Panc1 (cell line): ENCODE data around the gene DHRS12. TPM values are rescaled to one million over a fixed set of nuclear protein-coding genes. Genes with fewer than 3 reads are reported as not detected.

Experiments
- ATAC-seq: fragments of 200-7000 bp; cut with Tn5 transposase; 2 replicates; pipeline ENCODE4 v1.9.1; 2020; ENCODE audit warnings: mild to moderate bottlenecking, moderate library complexity
- BruUV-seq: library from RNA; stranded (reverse); fragments of 400-500 nt; replicated peaks from 2 replicates; lab custom pipeline; 2021; lab: Mats Ljungman, UMichigan
- CTCF ChIA-PET: fragments of 300-600 bp; sonication (Branson Sonifier 250); formaldehyde crosslinking; loops from one replicate; lab custom pipeline; 2022; ENCODE audit warnings: antibody characterized with exemption; lab: Charles Lee
- POLR2A ChIA-PET: fragments of 300-600 bp; sonication (Branson Sonifier 250); formaldehyde crosslinking; loops from one replicate; lab custom pipeline; 2022; ENCODE audit warnings: antibody characterized with exemption; lab: Charles Lee
- DNase-seq: peaks from one replicate; pipeline ENCODE4 v3.0.0-alpha.2; 2010; ENCODE audit warnings: low read depth, low spot score
- H3K27ac ChIP-seq: 2 replicates; pipeline ENCODE4 v1.5.1; 2011; ENCODE audit warnings: mild to moderate bottlenecking, low read length, inconsistent platforms
- H3K27me3 ChIP-seq: fragments of 200-500 bp; sonication (Bioruptor generic); 2 replicates; pipeline ENCODE4 v1.6.0; 2014; ENCODE audit warnings: low read length, inconsistent platforms; ENCODE audit not compliant: control insufficient read depth, insufficient read depth
- H3K36me3 ChIP-seq: fragments of 200-500 bp; sonication (Bioruptor generic); 2 replicates; pipeline ENCODE4 v1.5.1; 2014; ENCODE audit warnings: inconsistent platforms, mild to moderate bottlenecking, low read length, moderate library complexity; ENCODE audit not compliant: control insufficient read depth, insufficient read depth
- H3K4me1 ChIP-seq: 2 replicates; pipeline ENCODE4 v1.5.1; 2011; ENCODE audit warnings: inconsistent platforms, mild to moderate bottlenecking, low read length, moderate library complexity; ENCODE audit not compliant: control insufficient read depth, insufficient read depth
- H3K4me3 ChIP-seq, 2 experiments: 2 replicates each; pipeline ENCODE4 v1.5.1; 2011 to 2012; ENCODE audit warnings: low read depth in 2 of 2, low read length in 2 of 2, mild to moderate bottlenecking in 2 of 2, inconsistent platforms in 1 of 2, moderate library complexity in 1 of 2
- H3K9me3 ChIP-seq: fragments of 200-500 bp; sonication (Bioruptor generic); 2 replicates; pipeline ENCODE4 v1.5.1; 2014; ENCODE audit warnings: low read depth, mild to moderate bottlenecking, inconsistent platforms, low read length, moderate library complexity; ENCODE audit not compliant: control insufficient read depth, insufficient read depth
- POLR2AphosphoS5 ChIP-seq: IDR thresholded peaks from 2 replicates; pipeline ENCODE4 v1.6.1; 2012; ENCODE audit warnings: mild to moderate bottlenecking, low read depth, low read length, moderate library complexity
- SIN3A ChIP-seq: IDR thresholded peaks from 2 replicates; pipeline ENCODE4 v1.6.1; 2012; ENCODE audit warnings: low read depth, mild to moderate bottlenecking, low read length, moderate library complexity, borderline replicate concordance; ENCODE audit not compliant: insufficient read depth
- TCF7L2 ChIP-seq: IDR thresholded peaks from 2 replicates; pipeline ENCODE4 v1.6.1; 2011; ENCODE audit warnings: mild to moderate bottlenecking, low read depth, low read length, inconsistent platforms
- in situ Hi-C: cut with HindIII; loops from 2 replicates; pipeline ENCODE4 v1.10.0; 2016; ENCODE audit warnings: low sequenced_read_pairs, low pct_unique_long_range_greater_than_20kb
- intact Hi-C: fragments of 100-400 bp; cut with micrococcal nuclease; formaldehyde crosslinking; loops from one replicate; pipeline ENCODE4 v1.10.0; 2022; ENCODE audit not compliant: unreplicated experiment
- total RNA-seq: library from RNA; stranded (reverse); gene quantifications from one replicate; pipeline ENCODE4 v1.2.1, GENCODE V29; 2021; ENCODE audit not compliant: unreplicated experiment
- TF ChIP-seq, protein P1 (sequence below), 2 experiments: IDR thresholded peaks; 2 replicates each; pipeline ENCODE4 v1.6.1; 2011 to 2012; ENCODE audit warnings: low read depth in 2 of 2, control low read depth in 1 of 2, low read length in 1 of 2, mild to moderate bottlenecking in 1 of 2, moderate library complexity in 1 of 2; ENCODE audit not compliant: insufficient read depth in 1 of 2
- TF ChIP-seq, protein P2 (sequence below): fragments of 450-650 bp; IDR thresholded peaks from 2 replicates; pipeline ENCODE4 v1.5.1; 2017; ENCODE audit warnings: mild to moderate bottlenecking

DHRS12 gene
- total RNA-seq, 1 experiment from 2014 or later = 10.7 TPM

DNA sequence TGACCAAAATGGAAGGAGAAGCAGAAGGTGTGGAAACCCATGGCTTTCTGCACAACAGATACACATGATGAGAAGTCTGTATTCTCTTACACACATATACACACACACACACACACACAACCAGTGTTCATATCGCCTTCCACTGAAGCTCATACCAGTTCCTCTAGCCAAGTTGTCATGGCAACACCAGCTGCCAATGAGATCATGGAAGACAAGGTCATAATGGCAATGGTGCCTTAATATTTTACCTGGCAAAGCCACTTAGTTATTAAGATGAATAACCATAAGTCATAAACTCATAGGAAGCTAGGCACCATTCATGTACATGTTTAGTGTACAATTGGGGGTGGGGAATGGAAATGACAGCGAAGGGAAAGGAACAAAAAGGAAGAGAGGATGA is 2.6 kb upstream of the DHRS12 start:
- intact Hi-C loops (no loop called here), in situ Hi-C loops (no loop called here)
- Histone ChIP-seq H3K27me3 (no peaks in the 10 kb centered on the region), H3K4me3 (no peak overlapping the region), H3K36me3 (no peaks in the 10 kb centered on the region; the same call in 1 of the 2 replicates), H3K27ac (no peak overlapping the region), H3K9me3 (no peaks in the 10 kb centered on the region), H3K4me1 (peaks cover 16% of the 10 kb centered on the region)
- TF ChIP-seq, protein P1, sequence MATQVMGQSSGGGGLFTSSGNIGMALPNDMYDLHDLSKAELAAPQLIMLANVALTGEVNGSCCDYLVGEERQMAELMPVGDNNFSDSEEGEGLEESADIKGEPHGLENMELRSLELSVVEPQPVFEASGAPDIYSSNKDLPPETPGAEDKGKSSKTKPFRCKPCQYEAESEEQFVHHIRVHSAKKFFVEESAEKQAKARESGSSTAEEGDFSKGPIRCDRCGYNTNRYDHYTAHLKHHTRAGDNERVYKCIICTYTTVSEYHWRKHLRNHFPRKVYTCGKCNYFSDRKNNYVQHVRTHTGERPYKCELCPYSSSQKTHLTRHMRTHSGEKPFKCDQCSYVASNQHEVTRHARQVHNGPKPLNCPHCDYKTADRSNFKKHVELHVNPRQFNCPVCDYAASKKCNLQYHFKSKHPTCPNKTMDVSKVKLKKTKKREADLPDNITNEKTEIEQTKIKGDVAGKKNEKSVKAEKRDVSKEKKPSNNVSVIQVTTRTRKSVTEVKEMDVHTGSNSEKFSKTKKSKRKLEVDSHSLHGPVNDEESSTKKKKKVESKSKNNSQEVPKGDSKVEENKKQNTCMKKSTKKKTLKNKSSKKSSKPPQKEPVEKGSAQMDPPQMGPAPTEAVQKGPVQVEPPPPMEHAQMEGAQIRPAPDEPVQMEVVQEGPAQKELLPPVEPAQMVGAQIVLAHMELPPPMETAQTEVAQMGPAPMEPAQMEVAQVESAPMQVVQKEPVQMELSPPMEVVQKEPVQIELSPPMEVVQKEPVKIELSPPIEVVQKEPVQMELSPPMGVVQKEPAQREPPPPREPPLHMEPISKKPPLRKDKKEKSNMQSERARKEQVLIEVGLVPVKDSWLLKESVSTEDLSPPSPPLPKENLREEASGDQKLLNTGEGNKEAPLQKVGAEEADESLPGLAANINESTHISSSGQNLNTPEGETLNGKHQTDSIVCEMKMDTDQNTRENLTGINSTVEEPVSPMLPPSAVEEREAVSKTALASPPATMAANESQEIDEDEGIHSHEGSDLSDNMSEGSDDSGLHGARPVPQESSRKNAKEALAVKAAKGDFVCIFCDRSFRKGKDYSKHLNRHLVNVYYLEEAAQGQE (IDR thresholded peaks at IDR 0.05; ENCODE audit: insufficient read depth in 1 of 2, low read depth in 2 of 2, low read length in 1 of 2) = no peak
- TF ChIP-seq POLR2AphosphoS5 = no peak
- TF ChIP-seq, protein P2, sequence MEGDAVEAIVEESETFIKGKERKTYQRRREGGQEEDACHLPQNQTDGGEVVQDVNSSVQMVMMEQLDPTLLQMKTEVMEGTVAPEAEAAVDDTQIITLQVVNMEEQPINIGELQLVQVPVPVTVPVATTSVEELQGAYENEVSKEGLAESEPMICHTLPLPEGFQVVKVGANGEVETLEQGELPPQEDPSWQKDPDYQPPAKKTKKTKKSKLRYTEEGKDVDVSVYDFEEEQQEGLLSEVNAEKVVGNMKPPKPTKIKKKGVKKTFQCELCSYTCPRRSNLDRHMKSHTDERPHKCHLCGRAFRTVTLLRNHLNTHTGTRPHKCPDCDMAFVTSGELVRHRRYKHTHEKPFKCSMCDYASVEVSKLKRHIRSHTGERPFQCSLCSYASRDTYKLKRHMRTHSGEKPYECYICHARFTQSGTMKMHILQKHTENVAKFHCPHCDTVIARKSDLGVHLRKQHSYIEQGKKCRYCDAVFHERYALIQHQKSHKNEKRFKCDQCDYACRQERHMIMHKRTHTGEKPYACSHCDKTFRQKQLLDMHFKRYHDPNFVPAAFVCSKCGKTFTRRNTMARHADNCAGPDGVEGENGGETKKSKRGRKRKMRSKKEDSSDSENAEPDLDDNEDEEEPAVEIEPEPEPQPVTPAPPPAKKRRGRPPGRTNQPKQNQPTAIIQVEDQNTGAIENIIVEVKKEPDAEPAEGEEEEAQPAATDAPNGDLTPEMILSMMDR = no peak
- no peak for TF ChIP-seq SIN3A
- no peak for TF ChIP-seq TCF7L2
- ChIA-PET CTCF (no interaction called here), POLR2A (no interaction called here)
- BruUV-seq = no TSS peak
- DNase-seq (no peak), ATAC-seq (no peak)

DNA sequence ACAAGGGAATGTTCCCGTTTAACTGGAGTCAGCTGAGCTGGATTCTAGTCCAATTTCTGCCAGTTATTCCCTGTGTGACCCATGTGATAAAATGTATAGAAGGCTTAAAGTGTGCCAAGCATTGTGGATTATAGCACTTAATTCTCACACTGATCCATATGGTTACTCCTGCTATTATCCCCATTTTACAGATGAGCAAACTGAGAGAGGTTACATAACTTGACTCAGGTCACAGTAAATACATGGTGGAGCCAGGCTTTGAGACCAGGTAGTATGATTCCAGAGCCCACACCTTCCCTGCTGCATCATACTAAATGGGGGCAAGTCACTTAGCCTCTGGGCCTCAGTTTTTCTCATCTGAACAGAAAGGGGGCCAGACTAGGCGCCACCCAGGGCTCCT is 2.0 kb upstream of the DHRS12 start:
- no TSS peak for BruUV-seq
- H3K9me3 ChIP-seq = no peaks in the 10 kb centered on the region
- in situ Hi-C loops (no loop called here), intact Hi-C loops (no loop called here)
- TF ChIP-seq POLR2AphosphoS5 (no peak), SIN3A (no peak), TCF7L2 (no peak)
- TF ChIP-seq, protein P2 = no peak
- TF ChIP-seq, protein P1 (IDR thresholded peaks at IDR 0.05; ENCODE audit: insufficient read depth in 1 of 2, low read depth in 2 of 2, low read length in 1 of 2) = no peak
- no peaks in the 10 kb centered on the region for H3K27me3 ChIP-seq
- ChIA-PET POLR2A (no interaction called here), CTCF (no interaction called here)
- no peak overlapping the region for H3K4me3 ChIP-seq
- H3K4me1 ChIP-seq = peaks cover 16% of the 10 kb centered on the region
- H3K36me3 ChIP-seq = no peaks in the 10 kb centered on the region; the same call in 1 of the 2 replicates
- no peak for DNase-seq
- H3K27ac ChIP-seq = no peak overlapping the region
- no peak for ATAC-seq
